ENCODE results near the gene CACNA1E.

Gene CACNA1E

DNA sequence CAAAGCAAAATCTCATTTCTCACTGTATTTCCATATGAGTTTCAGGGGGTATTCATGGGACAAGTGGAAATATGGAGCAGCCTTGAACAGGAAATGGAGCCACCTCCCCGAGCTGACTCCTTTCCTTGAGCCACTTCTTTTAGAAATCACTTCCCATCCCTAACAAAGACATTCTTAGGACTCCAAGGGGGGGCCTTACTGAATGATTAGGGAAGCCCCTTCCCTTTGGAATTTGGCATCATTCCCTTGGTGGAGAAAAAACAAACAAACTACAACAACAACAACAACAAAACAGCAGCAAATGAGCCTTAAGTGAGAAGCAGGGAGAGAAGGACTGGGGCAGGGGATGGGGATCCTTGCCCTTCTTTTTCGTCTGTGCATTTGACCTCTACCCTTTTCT is 299.9 kb downstream of the CACNA1E start:
- FAIRE-seq, result no peak
- TF ChIP-seq POLR2AphosphoS5 (IDR thresholded peaks at IDR 0.05; ENCODE audit: low read depth, low read length) (no peak), POLR2A (IDR thresholded peaks at IDR 0.05; ENCODE audit: low read depth, low read length) (no peak), POU2F2 (IDR thresholded peaks at IDR 0.05; ENCODE audit: low read depth, low read length) (no peak), PAX5 (IDR thresholded peaks at IDR 0.05; ENCODE audit: insufficient read depth, low read length, severe bottlenecking) (no peak), SPI1 (IDR thresholded peaks at IDR 0.05; ENCODE audit: low read depth, low read length) (no peak), TAF1 (IDR thresholded peaks at IDR 0.05; ENCODE audit: low read depth, low read length) (no peak)
- no peak for DNase-seq (ENCODE audit: insufficient read length, low spot score)

DNA sequence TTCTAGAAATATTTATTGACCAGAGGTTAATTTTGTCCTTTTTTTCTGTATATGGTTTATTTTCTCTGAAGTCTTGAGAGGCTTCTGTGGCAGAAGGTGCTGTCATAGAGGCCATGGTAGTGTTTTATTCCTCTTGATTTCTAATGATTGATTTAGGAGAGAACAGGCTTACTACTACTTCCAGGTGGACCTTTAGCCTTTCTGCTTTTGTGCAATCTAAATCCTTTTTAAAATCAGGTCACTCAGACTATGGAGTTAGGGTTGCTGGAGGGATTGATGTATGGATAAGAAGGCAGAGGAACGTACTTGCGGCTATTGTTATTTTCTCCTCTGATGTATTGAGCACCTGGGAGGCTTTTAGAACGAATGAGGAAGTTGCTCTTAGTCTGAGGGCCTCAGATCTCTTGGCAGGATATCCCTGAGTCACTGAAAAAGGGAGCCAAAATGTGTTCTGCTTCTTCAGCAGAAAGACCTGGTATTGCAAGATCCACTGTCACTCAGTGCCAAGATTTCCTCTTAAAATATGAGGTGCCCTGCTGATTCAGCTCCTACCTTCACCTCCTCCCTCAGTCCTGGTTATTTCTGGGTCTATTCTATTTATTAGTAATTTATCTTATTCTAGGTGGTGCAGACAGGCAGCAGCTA is 300.8 kb downstream of the CACNA1E start:
- DNase-seq (ENCODE audit: insufficient read length, low spot score), result no peak
- no peak for TF ChIP-seq POU2F2 (IDR thresholded peaks at IDR 0.05; ENCODE audit: low read depth, low read length)
- TF ChIP-seq SPI1 (IDR thresholded peaks at IDR 0.05; ENCODE audit: low read depth, low read length), result no peak
- TF ChIP-seq POLR2AphosphoS5 (IDR thresholded peaks at IDR 0.05; ENCODE audit: low read depth, low read length), result no peak
- TF ChIP-seq POLR2A (IDR thresholded peaks at IDR 0.05; ENCODE audit: low read depth, low read length), result no peak
- TF ChIP-seq TAF1 (IDR thresholded peaks at IDR 0.05; ENCODE audit: low read depth, low read length), result no peak
- no peak for TF ChIP-seq PAX5 (IDR thresholded peaks at IDR 0.05; ENCODE audit: insufficient read depth, low read length, severe bottlenecking)
- no peak for FAIRE-seq

GRCh38 chr1:181789395-181789794 is 306.1 kb downstream of the CACNA1E start:
- TF ChIP-seq POLR2A (IDR thresholded peaks at IDR 0.05; ENCODE audit: low read depth, low read length) (no peak), PAX5 (IDR thresholded peaks at IDR 0.05; ENCODE audit: insufficient read depth, low read length, severe bottlenecking) (no peak), SPI1 (IDR thresholded peaks at IDR 0.05; ENCODE audit: low read depth, low read length) (no peak), TAF1 (IDR thresholded peaks at IDR 0.05; ENCODE audit: low read depth, low read length) (no peak), POU2F2 (IDR thresholded peaks at IDR 0.05; ENCODE audit: low read depth, low read length) (no peak), POLR2AphosphoS5 (IDR thresholded peaks at IDR 0.05; ENCODE audit: low read depth, low read length) (no peak)
- no peak for FAIRE-seq
- DNase-seq (ENCODE audit: insufficient read length, low spot score), result no peak

DNA sequence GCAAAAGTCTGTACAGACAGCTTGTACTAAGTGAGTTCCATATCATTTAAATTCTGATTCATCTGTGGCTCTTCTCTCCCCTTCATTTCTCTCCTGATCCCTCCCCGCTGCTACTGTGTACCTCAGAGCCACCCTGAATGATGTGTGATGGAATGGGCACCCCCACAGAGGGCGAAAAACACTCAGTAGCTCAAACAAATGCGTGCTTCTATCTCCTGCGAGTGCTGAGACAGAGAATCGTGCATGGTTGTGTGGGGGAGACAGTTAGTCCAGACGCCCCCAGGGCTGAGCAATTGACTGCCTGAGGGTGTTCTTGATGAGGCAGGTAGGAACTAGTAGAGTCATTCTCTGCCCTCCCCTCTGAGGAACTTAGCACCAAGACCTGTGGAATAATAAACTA is 308.4 kb downstream of the CACNA1E start:
- TF ChIP-seq TAF1 (IDR thresholded peaks at IDR 0.05; ENCODE audit: low read depth, low read length), result no peak
- TF ChIP-seq POLR2AphosphoS5 (IDR thresholded peaks at IDR 0.05; ENCODE audit: low read depth, low read length), result no peak
- no peak for TF ChIP-seq PAX5 (IDR thresholded peaks at IDR 0.05; ENCODE audit: insufficient read depth, low read length, severe bottlenecking)
- TF ChIP-seq SPI1 (IDR thresholded peaks at IDR 0.05; ENCODE audit: low read depth, low read length), result no peak
- no peak for TF ChIP-seq POU2F2 (IDR thresholded peaks at IDR 0.05; ENCODE audit: low read depth, low read length)
- TF ChIP-seq POLR2A (IDR thresholded peaks at IDR 0.05; ENCODE audit: low read depth, low read length), result no peak
- DNase-seq (ENCODE audit: insufficient read length, low spot score), result no peak
- no peak for FAIRE-seq

DNA sequence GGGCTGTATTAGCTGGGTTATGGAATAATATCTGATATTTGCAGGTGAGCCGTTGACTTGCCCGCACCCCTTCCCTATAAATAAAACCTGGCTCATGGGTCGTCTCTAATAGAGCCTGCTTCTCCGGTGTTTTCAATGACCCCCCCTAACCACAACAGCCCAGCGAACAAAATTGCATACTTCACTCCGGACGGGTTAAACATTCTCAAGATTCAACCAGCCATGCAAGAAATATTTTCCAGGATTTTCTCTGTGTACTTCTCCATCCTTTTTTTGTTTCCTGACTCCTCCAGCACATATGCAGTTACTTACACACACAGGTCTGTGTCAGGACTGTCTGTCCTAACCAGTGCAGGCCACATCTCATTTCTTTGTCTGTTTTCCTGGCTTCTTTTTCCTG is 310.5 kb downstream of the CACNA1E start:
- TF ChIP-seq POU2F2 (IDR thresholded peaks at IDR 0.05; ENCODE audit: low read depth, low read length) (no peak), SPI1 (IDR thresholded peaks at IDR 0.05; ENCODE audit: low read depth, low read length) (no peak), POLR2A (IDR thresholded peaks at IDR 0.05; ENCODE audit: low read depth, low read length) (no peak), TAF1 (IDR thresholded peaks at IDR 0.05; ENCODE audit: low read depth, low read length) (no peak), PAX5 (IDR thresholded peaks at IDR 0.05; ENCODE audit: insufficient read depth, low read length, severe bottlenecking) (no peak), POLR2AphosphoS5 (IDR thresholded peaks at IDR 0.05; ENCODE audit: low read depth, low read length) (no peak)
- no peak for DNase-seq (ENCODE audit: insufficient read length, low spot score)
- FAIRE-seq, result no peak

DNA sequence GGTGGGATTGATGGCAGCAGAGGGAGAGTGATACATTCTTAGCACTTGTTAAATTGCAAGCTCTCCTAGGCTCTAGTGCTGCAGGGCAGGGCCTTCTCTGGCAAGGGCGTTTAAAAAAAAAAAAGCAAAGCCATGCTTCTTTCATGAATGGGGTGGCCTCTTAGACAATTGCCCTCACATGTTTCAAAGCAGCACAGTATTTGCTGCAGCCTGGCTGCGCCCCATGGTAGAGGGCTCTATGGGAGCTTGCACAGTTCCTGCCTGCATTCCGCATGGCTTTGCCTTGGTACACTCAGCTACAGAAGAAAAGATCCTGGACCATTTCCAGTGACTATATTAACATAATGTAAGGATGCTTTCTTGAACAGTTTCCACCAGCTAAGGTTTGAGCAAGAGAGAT is 311.0 kb downstream of the CACNA1E start:
- no peak for FAIRE-seq

DNA sequence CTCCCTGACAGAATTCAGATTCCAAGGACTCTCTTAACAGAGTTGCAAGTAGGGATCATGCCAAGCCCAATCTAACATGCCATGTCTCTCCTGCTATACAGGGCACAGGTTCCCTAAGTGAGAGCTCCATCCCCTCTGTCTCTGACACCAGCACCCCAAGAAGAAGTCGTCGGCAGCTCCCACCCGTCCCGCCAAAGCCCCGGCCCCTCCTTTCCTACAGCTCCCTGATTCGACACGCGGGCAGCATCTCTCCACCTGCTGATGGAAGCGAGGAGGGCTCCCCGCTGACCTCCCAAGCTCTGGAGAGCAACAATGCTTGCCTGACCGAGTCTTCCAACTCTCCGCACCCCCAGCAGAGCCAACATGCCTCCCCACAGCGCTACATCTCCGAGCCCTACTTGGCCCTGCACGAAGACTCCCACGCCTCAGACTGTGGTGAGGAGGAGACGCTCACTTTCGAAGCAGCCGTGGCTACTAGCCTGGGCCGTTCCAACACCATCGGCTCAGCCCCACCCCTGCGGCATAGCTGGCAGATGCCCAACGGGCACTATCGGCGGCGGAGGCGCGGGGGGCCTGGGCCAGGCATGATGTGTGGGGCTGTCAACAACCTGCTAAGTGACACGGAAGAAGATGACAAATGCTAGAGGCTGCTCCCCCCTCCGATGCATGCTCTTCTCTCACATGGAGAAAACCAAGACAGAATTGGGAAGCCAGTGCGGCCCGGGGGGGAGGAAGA is 315.0 kb downstream of the CACNA1E start:
- DNase-seq (ENCODE audit: insufficient read length, low spot score) (no peak), FAIRE-seq (no peak)
- TF ChIP-seq TAF1 (IDR thresholded peaks at IDR 0.05; ENCODE audit: low read depth, low read length) (no peak), POLR2AphosphoS5 (IDR thresholded peaks at IDR 0.05; ENCODE audit: low read depth, low read length) (no peak), POU2F2 (IDR thresholded peaks at IDR 0.05; ENCODE audit: low read depth, low read length) (no peak), SPI1 (IDR thresholded peaks at IDR 0.05; ENCODE audit: low read depth, low read length) (no peak)

More for the DNA sequence above, 311.0 kb downstream of the CACNA1E start:
- no peak for TF ChIP-seq SPI1 (IDR thresholded peaks at IDR 0.05; ENCODE audit: low read depth, low read length)
- no peak for TF ChIP-seq PAX5 (IDR thresholded peaks at IDR 0.05; ENCODE audit: insufficient read depth, low read length, severe bottlenecking)
- TF ChIP-seq POLR2AphosphoS5 (IDR thresholded peaks at IDR 0.05; ENCODE audit: low read depth, low read length), result no peak
- no peak for TF ChIP-seq POLR2A (IDR thresholded peaks at IDR 0.05; ENCODE audit: low read depth, low read length)
- no peak for TF ChIP-seq TAF1 (IDR thresholded peaks at IDR 0.05; ENCODE audit: low read depth, low read length)
- TF ChIP-seq POU2F2 (IDR thresholded peaks at IDR 0.05; ENCODE audit: low read depth, low read length), result no peak
- no peak for DNase-seq (ENCODE audit: insufficient read length, low spot score)

DNA sequence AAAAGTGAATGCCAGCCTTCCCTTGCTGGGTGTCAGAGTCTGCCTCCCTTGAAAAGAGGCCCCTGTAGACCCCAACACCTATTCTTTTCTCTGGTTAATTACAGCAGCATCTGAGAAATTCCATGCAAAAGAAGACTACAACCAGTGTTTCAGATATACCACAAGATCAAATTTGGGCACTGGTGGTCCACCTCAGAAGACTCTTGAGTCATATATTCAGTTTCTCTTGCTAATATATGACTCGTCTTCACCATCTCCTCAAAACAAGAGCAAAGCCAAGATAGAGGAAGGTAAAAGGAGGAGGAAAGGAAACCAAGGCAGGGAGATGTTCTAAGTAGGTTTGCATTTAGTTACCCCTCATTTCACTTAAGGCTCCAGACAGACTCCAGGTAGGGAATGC is 318.3 kb downstream of the CACNA1E start:
- TF ChIP-seq SPI1 (IDR thresholded peaks at IDR 0.05; ENCODE audit: low read depth, low read length), result no peak
- no peak for TF ChIP-seq PAX5 (IDR thresholded peaks at IDR 0.05; ENCODE audit: insufficient read depth, low read length, severe bottlenecking)
- no peak for TF ChIP-seq POU2F2 (IDR thresholded peaks at IDR 0.05; ENCODE audit: low read depth, low read length)
- no peak for TF ChIP-seq POLR2AphosphoS5 (IDR thresholded peaks at IDR 0.05; ENCODE audit: low read depth, low read length)
- peak; percentile 27; the same call in 1 of the 2 replicates for TF ChIP-seq POLR2A (IDR thresholded peaks at IDR 0.05; ENCODE audit: low read depth, low read length)
- TF ChIP-seq TAF1 (IDR thresholded peaks at IDR 0.05; ENCODE audit: low read depth, low read length), result no peak
- DNase-seq (ENCODE audit: insufficient read length, low spot score), result no peak
- no peak for FAIRE-seq

DNA sequence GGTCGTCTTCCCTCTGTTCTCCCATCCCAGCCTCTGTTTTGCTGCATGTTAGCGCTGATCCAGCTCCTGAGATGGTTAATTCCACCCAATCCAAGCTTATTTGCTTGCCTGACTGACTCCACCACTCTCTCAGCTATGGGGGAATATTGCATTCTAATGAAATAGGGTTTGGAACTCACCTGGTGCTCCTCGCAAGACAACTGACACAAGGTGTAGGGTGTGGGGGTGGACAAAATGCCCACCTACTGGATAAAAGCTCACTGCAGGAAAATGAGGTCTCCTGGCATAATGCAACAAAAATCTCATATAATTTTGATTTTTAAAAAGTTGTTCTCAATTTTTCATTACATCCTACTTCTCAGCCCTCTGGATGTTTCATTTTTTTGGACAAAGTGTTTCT is 319.1 kb downstream of the CACNA1E start:
- DNase-seq (ENCODE audit: insufficient read length, low spot score) (no peak), FAIRE-seq (no peak)
- TF ChIP-seq POLR2AphosphoS5 (IDR thresholded peaks at IDR 0.05; ENCODE audit: low read depth, low read length) (no peak), TAF1 (IDR thresholded peaks at IDR 0.05; ENCODE audit: low read depth, low read length) (no peak), POLR2A (IDR thresholded peaks at IDR 0.05; ENCODE audit: low read depth, low read length) (no peak), PAX5 (IDR thresholded peaks at IDR 0.05; ENCODE audit: insufficient read depth, low read length, severe bottlenecking) (no peak), SPI1 (IDR thresholded peaks at IDR 0.05; ENCODE audit: low read depth, low read length) (no peak)
